ENCODE results near the gene ZNF445.

Gene ZNF445

DNA sequence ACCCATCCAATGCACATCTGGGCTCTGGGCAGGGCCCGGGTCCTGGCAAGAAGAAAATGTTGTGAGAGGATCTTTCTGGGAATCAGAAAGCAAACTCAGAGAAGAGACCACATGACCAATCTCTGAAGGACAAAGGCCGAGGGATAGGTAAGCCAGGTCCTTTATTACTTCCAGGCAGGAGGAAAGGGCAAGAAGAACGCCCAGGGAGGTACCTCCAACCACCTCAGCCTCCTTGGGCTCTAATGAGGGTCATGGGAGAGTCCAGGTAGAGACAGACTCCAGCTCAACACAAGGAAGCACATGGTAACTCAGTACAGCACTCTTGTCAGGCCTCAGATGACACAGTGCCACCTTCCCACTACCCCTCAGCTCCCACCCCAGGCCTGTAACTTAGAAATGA, 26.0 kb downstream of the ZNF445 start:
- ATAC-seq, result no peak
- TF ChIP-seq, protein P1, sequence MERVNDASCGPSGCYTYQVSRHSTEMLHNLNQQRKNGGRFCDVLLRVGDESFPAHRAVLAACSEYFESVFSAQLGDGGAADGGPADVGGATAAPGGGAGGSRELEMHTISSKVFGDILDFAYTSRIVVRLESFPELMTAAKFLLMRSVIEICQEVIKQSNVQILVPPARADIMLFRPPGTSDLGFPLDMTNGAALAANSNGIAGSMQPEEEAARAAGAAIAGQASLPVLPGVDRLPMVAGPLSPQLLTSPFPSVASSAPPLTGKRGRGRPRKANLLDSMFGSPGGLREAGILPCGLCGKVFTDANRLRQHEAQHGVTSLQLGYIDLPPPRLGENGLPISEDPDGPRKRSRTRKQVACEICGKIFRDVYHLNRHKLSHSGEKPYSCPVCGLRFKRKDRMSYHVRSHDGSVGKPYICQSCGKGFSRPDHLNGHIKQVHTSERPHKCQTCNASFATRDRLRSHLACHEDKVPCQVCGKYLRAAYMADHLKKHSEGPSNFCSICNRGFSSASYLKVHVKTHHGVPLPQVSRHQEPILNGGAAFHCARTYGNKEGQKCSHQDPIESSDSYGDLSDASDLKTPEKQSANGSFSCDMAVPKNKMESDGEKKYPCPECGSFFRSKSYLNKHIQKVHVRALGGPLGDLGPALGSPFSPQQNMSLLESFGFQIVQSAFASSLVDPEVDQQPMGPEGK (CRISPR knock-in tag; IDR thresholded peaks at IDR 0.05; ENCODE audit: borderline replicate concordance), result no peak
- TF ChIP-seq ZFP3 (CRISPR knock-in tag; IDR thresholded peaks at IDR 0.05), result no peak
- TF ChIP-seq ESRRG (CRISPR knock-in tag; IDR thresholded peaks at IDR 0.05), result no peak
- TF ChIP-seq OSR1 (CRISPR knock-in tag; IDR thresholded peaks at IDR 0.05), result no peak
- TF ChIP-seq CSDC2 (CRISPR knock-in tag; IDR thresholded peaks at IDR 0.05), result no peak
- no peak for TF ChIP-seq TCF4 (CRISPR knock-in tag; IDR thresholded peaks at IDR 0.05; ENCODE audit: borderline replicate concordance)
- TF ChIP-seq SNAI2 (CRISPR knock-in tag; IDR thresholded peaks at IDR 0.05), result no peak
- TF ChIP-seq ZNF565 (CRISPR knock-in tag; conservative IDR thresholded peaks at IDR 0.05; ENCODE audit: low read depth), result no peak
- no peak for TF ChIP-seq ISL1 (CRISPR knock-in tag; IDR thresholded peaks at IDR 0.05)
- TF ChIP-seq GLIS3 (CRISPR knock-in tag; IDR thresholded peaks at IDR 0.05), result no peak
- TF ChIP-seq RARB (CRISPR knock-in tag; IDR thresholded peaks at IDR 0.05), result no peak
- no peak for TF ChIP-seq BACH2 (CRISPR knock-in tag; IDR thresholded peaks at IDR 0.05; ENCODE audit: borderline replicate concordance)
- no peak for TF ChIP-seq TOX (CRISPR knock-in tag; IDR thresholded peaks at IDR 0.05; ENCODE audit: borderline replicate concordance)
- no peak for TF ChIP-seq ZNF8 (CRISPR knock-in tag; IDR thresholded peaks at IDR 0.05)
- no peak for TF ChIP-seq ARNTL (CRISPR knock-in tag; IDR thresholded peaks at IDR 0.05; ENCODE audit: borderline replicate concordance, low read depth)
- TF ChIP-seq ZNF70 (CRISPR knock-in tag; IDR thresholded peaks at IDR 0.05), result no peak
- TF ChIP-seq, protein P2, sequence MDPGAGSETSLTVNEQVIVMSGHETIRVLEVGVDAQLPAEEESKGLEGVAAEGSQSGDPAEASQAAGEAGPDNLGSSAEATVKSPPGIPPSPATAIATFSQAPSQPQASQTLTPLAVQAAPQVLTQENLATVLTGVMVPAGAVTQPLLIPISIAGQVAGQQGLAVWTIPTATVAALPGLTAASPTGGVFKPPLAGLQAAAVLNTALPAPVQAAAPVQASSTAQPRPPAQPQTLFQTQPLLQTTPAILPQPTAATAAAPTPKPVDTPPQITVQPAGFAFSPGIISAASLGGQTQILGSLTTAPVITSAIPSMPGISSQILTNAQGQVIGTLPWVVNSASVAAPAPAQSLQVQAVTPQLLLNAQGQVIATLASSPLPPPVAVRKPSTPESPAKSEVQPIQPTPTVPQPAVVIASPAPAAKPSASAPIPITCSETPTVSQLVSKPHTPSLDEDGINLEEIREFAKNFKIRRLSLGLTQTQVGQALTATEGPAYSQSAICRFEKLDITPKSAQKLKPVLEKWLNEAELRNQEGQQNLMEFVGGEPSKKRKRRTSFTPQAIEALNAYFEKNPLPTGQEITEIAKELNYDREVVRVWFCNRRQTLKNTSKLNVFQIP (CRISPR knock-in tag; IDR thresholded peaks at IDR 0.05; ENCODE audit: borderline replicate concordance, low read depth), result no peak

DNA sequence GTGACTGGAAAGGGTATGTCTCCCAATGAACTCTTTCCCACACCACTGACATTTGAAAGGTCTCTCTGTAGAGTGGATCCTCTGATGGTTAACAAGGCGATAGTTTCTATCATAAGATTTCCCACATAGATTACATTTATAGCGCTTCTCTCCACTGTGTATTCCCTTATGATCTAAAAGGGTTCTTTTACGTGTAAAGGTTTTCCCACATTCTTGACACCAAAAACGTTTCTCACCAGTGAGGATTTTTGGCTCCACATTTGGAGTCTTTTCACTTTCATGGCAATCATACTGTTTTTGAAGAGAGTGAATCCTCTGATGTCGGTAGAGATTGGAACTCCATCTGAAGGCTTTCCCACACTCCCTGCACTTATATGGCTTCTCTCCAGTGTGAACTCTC, 30.5 kb downstream of the ZNF445 start:
- ATAC-seq, result no peak
- TF ChIP-seq, protein P3, sequence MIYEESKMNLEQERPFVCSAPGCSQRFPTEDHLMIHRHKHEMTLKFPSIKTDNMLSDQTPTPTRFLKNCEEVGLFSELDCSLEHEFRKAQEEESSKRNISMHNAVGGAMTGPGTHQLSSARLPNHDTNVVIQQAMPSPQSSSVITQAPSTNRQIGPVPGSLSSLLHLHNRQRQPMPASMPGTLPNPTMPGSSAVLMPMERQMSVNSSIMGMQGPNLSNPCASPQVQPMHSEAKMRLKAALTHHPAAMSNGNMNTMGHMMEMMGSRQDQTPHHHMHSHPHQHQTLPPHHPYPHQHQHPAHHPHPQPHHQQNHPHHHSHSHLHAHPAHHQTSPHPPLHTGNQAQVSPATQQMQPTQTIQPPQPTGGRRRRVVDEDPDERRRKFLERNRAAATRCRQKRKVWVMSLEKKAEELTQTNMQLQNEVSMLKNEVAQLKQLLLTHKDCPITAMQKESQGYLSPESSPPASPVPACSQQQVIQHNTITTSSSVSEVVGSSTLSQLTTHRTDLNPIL (CRISPR knock-in tag; IDR thresholded peaks at IDR 0.05; ENCODE audit: low read depth), result no peak
- TF ChIP-seq TCF4 (CRISPR knock-in tag; IDR thresholded peaks at IDR 0.05; ENCODE audit: borderline replicate concordance) (no peak), TOX (CRISPR knock-in tag; IDR thresholded peaks at IDR 0.05; ENCODE audit: borderline replicate concordance) (no peak), OSR1 (CRISPR knock-in tag; IDR thresholded peaks at IDR 0.05) (no peak), ZC3H10 (CRISPR knock-in tag; IDR thresholded peaks at IDR 0.05) (no peak), CSDC2 (CRISPR knock-in tag; IDR thresholded peaks at IDR 0.05) (no peak), ZFP3 (CRISPR knock-in tag; IDR thresholded peaks at IDR 0.05) (no peak)
- TF ChIP-seq, protein P1 (CRISPR knock-in tag; IDR thresholded peaks at IDR 0.05; ENCODE audit: borderline replicate concordance), result no peak

DNA sequence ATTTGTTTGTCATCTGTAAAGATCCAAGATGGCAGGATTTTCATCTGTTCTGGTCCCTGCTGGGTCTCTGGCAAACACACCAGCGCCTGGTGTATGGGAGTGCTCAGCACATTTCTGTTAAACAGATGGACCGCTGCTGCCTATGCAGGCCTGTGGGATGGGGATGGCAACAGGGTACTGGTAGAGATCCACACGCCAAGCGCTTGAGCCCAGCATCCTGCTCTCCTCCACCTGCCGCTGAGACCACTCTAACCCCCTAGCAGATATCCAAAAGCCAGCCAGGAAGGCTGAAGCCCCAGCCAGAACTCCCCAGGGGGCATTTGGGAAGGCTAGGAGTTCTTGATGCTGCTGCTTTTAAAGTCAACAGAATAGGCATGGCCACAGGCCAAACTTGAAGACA, 31.7 kb downstream of the ZNF445 start:
- no peak for ATAC-seq
- TF ChIP-seq ZFP3 (CRISPR knock-in tag; IDR thresholded peaks at IDR 0.05) (no peak), ZNF70 (CRISPR knock-in tag; IDR thresholded peaks at IDR 0.05) (no peak), TOX (CRISPR knock-in tag; IDR thresholded peaks at IDR 0.05; ENCODE audit: borderline replicate concordance) (no peak), CSDC2 (CRISPR knock-in tag; IDR thresholded peaks at IDR 0.05) (no peak), SNAI2 (CRISPR knock-in tag; IDR thresholded peaks at IDR 0.05) (no peak), OSR1 (CRISPR knock-in tag; IDR thresholded peaks at IDR 0.05) (no peak), RARB (CRISPR knock-in tag; IDR thresholded peaks at IDR 0.05) (no peak), ZFP30 (CRISPR knock-in tag; IDR thresholded peaks at IDR 0.05) (no peak), GLIS3 (CRISPR knock-in tag; IDR thresholded peaks at IDR 0.05) (no peak)
- TF ChIP-seq, protein P2 (CRISPR knock-in tag; IDR thresholded peaks at IDR 0.05; ENCODE audit: borderline replicate concordance, low read depth), result no peak
- TF ChIP-seq, protein P3 (CRISPR knock-in tag; IDR thresholded peaks at IDR 0.05; ENCODE audit: low read depth), result no peak
- TF ChIP-seq, protein P1 (CRISPR knock-in tag; IDR thresholded peaks at IDR 0.05; ENCODE audit: borderline replicate concordance), result no peak
- TF ChIP-seq, protein P4, sequence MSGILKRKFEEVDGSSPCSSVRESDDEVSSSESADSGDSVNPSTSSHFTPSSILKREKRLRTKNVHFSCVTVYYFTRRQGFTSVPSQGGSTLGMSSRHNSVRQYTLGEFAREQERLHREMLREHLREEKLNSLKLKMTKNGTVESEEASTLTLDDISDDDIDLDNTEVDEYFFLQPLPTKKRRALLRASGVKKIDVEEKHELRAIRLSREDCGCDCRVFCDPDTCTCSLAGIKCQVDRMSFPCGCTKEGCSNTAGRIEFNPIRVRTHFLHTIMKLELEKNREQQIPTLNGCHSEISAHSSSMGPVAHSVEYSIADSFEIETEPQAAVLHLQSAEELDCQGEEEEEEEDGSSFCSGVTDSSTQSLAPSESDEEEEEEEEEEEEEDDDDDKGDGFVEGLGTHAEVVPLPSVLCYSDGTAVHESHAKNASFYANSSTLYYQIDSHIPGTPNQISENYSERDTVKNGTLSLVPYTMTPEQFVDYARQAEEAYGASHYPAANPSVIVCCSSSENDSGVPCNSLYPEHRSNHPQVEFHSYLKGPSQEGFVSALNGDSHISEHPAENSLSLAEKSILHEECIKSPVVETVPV (CRISPR knock-in tag; IDR thresholded peaks at IDR 0.05), result no peak
